DND-41 (cell line): Measurements from ENCODE around the gene CRY2.
"Not testable (repeated sequence)": the region's sequence is repeated elsewhere in the genome, so short reads cannot be mapped to it uniquely, and the experiment has no call there.

Experiments used
- ATAC-seq: fragments of 200-7000 bp; cut with Tn5 transposase; 3 replicates; pipeline ENCODE4 v1.9.1; 2021; ENCODE audit warnings: low read depth; ENCODE audit not compliant: insufficient read depth
- DNase-seq: peaks from one replicate; pipeline ENCODE4 v3.0.0-alpha.2; 2020
- H2AFZ ChIP-seq: 2 replicates; pipeline ENCODE4 v1.6.0; 2012; ENCODE audit warnings: low read depth, low read length
- H3K27ac ChIP-seq: 2 replicates; pipeline ENCODE4 v1.5.1; 2012; ENCODE audit warnings: low read length, inconsistent platforms
- H3K27me3 ChIP-seq: fragments of 200-600 bp; sonication (generic); 2 replicates; pipeline ENCODE4 v1.6.0; 2012; ENCODE audit warnings: low read length, mild to moderate bottlenecking, inconsistent platforms; ENCODE audit not compliant: insufficient read depth, poor library complexity
- H3K36me3 ChIP-seq: 2 replicates; pipeline ENCODE4 v1.5.1; 2012; ENCODE audit warnings: low read length, inconsistent platforms; ENCODE audit not compliant: insufficient read depth
- H3K4me1 ChIP-seq: 2 replicates; pipeline ENCODE4 v1.5.1; 2012; ENCODE audit warnings: mild to moderate bottlenecking, low read length; ENCODE audit not compliant: insufficient read depth
- H3K4me2 ChIP-seq: 2 replicates; pipeline ENCODE4 v1.6.0; 2012; ENCODE audit warnings: mild to moderate bottlenecking, moderate library complexity, low read length, inconsistent platforms; ENCODE audit not compliant: insufficient read depth
- H3K4me3 ChIP-seq, 2 experiments: fragments of 200-600 bp in 1 of 2; shearing (Covaris generic) in 1 of 2; 2 replicates each; pipeline ENCODE4 v1.5.1; 2012 to 2016; ENCODE audit warnings: inconsistent platforms in 2 of 2, low read length in 2 of 2, mild to moderate bottlenecking in 2 of 2, low read depth in 1 of 2, moderate library complexity in 1 of 2
- H3K79me2 ChIP-seq: 2 replicates; pipeline ENCODE4 v1.6.0; 2012; ENCODE audit warnings: low read length, inconsistent platforms; ENCODE audit not compliant: insufficient read depth
- H3K9ac ChIP-seq: 2 replicates; pipeline ENCODE4 v1.6.0; 2012; ENCODE audit warnings: low read depth, mild to moderate bottlenecking, inconsistent platforms, low read length, moderate library complexity
- H3K9me3 ChIP-seq: 2 replicates; pipeline ENCODE4 v1.5.1; 2012; ENCODE audit warnings: low read length, moderate library complexity, mild to moderate bottlenecking, inconsistent platforms; ENCODE audit not compliant: insufficient read depth, severe bottlenecking
- H4K20me1 ChIP-seq: 2 replicates; pipeline ENCODE4 v1.6.0; 2012; ENCODE audit warnings: low read length; ENCODE audit not compliant: insufficient read depth
- CTCF ChIP-seq: IDR thresholded peaks from 2 replicates; pipeline ENCODE4 v1.5.1; 2012; ENCODE audit warnings: borderline replicate concordance, low read length, moderate library complexity, mild to moderate bottlenecking; ENCODE audit not compliant: poor library complexity, severe bottlenecking; ENCODE audit errors: extremely low read depth
- EZH2 ChIP-seq: IDR thresholded peaks from 3 replicates; pipeline ENCODE4 v1.6.1; 2012; ENCODE audit warnings: borderline replicate concordance, low read depth, mild to moderate bottlenecking, moderate library complexity, low read length, inconsistent platforms; ENCODE audit not compliant: severe bottlenecking

The CRY2 gene

GRCh38 chr11:45834298-45834756 is 12.9 kb upstream of the CRY2 start:
- H3K79me2 ChIP-seq: peaks cover 2% of the 10 kb centered on the region
- peak overlapping the region; percentile 59 for H3K9ac ChIP-seq
- peak; percentile 95 for ATAC-seq
- peaks cover 34% of the 10 kb centered on the region for H3K4me1 ChIP-seq
- H3K36me3 ChIP-seq: no peaks in the 10 kb centered on the region
- no peaks in the 10 kb centered on the region for H3K9me3 ChIP-seq
- H2AFZ ChIP-seq: peak overlapping the region; percentile 95
- peak; percentile 90 for DNase-seq
- no peak for TF ChIP-seq EZH2
- peak; percentile 30 for TF ChIP-seq CTCF
- peak overlapping the region; percentile 97 for H3K27ac ChIP-seq
- no peaks in the 10 kb centered on the region for H3K27me3 ChIP-seq
- no peaks in the 10 kb centered on the region for H4K20me1 ChIP-seq
- peak overlapping the region; percentile 15 to 63; a peak in 3 of 4 replicates for H3K4me3 ChIP-seq
- H3K4me2 ChIP-seq: peak overlapping the region; percentile 78

- no peak overlapping the region for H2AFZ ChIP-seq
- no peak overlapping the region for H3K4me2 ChIP-seq
- peaks cover 27% of the 10 kb centered on the region for H3K4me1 ChIP-seq
- no peak overlapping the region for H3K4me3 ChIP-seq
- DNase-seq: no peak
- TF ChIP-seq CTCF: no peak
- TF ChIP-seq EZH2: no peak
- H3K27me3 ChIP-seq: no peaks in the 10 kb centered on the region
- H4K20me1 ChIP-seq: no peaks in the 10 kb centered on the region
- H3K27ac ChIP-seq: no peak overlapping the region
- H3K79me2 ChIP-seq: no peaks in the 10 kb centered on the region
- H3K36me3 ChIP-seq: no peaks in the 10 kb centered on the region
- no peak for ATAC-seq
- no peak overlapping the region for H3K9ac ChIP-seq
- H3K9me3 ChIP-seq: no peaks in the 10 kb centered on the region
Observed at GRCh38 chr11:45839204-45839603, 8.1 kb upstream of the CRY2 start.

DNA sequence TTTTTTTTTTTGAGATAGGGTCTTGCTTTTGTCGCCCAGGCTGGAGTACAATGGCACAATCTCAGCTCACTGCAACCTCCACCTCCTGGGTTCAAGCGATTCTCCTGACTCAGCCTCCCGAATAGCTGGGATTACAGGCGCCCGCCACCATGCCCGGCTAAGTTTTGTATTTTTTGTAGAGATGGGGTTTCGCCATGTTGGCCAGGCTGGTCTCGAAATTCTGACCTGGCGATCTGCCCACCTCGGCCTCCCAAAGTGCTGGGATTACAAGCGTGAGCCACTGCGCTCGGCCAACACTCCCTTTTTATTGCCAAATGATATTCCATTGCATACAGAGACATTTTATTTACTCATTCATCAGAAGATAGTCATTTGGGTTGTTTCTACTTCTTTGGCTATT is 7.0 kb upstream of the CRY2 start:
- H3K79me2 ChIP-seq, H2AFZ ChIP-seq, H3K4me3 ChIP-seq, H3K4me2 ChIP-seq, H4K20me1 ChIP-seq, DNase-seq, H3K9me3 ChIP-seq, H3K27ac ChIP-seq, H3K36me3 ChIP-seq, ATAC-seq, H3K9ac ChIP-seq, H3K27me3 ChIP-seq: not testable (repeated sequence)
- peaks cover 17% of the 10 kb centered on the region for H3K4me1 ChIP-seq

- H3K27ac ChIP-seq: peak overlapping the region; percentile 17; the same call in 1 of the 2 replicates
- H3K4me1 ChIP-seq: peaks cover 25% of the 10 kb centered on the region
- no peaks in the 10 kb centered on the region for H3K36me3 ChIP-seq
- DNase-seq (peak; percentile 90), ATAC-seq (peak; percentile 66)
- H3K4me3 ChIP-seq: peak overlapping the region in 1 of 2 experiments; percentile 49; a peak in 2 of 4 replicates
- H3K9ac ChIP-seq: peak overlapping the region; percentile 30
- TF ChIP-seq CTCF (peak; percentile 98), EZH2 (no peak)
- H2AFZ ChIP-seq: peak overlapping the region; percentile 85
- peaks cover 7% of the 10 kb centered on the region for H4K20me1 ChIP-seq
- no peaks in the 10 kb centered on the region for H3K9me3 ChIP-seq
- peak overlapping the region; percentile 67 for H3K4me2 ChIP-seq
- H3K79me2 ChIP-seq: peaks cover 10% of the 10 kb centered on the region
- no peaks in the 10 kb centered on the region for H3K27me3 ChIP-seq
Observed at GRCh38 chr11:45843158-45843924, 3.9 kb upstream of the CRY2 start.
